AG09309 (cell line): ENCODE results near the gene MBP.

Experiments
- DNase-seq: peaks from one replicate; pipeline ENCODE4 v3.0.0-alpha.2; 2010; ENCODE audit warnings: low read depth
- H3K4me3 ChIP-seq: 2 replicates; pipeline ENCODE4 v1.5.1; 2011; ENCODE audit warnings: mild to moderate bottlenecking, low read depth, low read length, moderate library complexity; ENCODE audit not compliant: control insufficient read depth
- CTCF ChIP-seq: IDR thresholded peaks from 2 replicates; pipeline ENCODE4 v1.5.1; 2011; ENCODE audit warnings: mild to moderate bottlenecking, low read depth, low read length, inconsistent platforms; ENCODE audit not compliant: insufficient read depth, control insufficient read depth; ENCODE audit errors: missing control alignments

MBP gene

GRCh38 chr18:77162580-77162979, 30.0 kb upstream of the MBP start:
- DNase-seq, result no peak
- no peak for TF ChIP-seq CTCF
- no peak overlapping the region for H3K4me3 ChIP-seq

- no peak for DNase-seq
- no peak for TF ChIP-seq CTCF
- H3K4me3 ChIP-seq, result no peak overlapping the region
Observed at GRCh38 chr18:77161961-77162360, 29.4 kb upstream of the MBP start.

GRCh38 chr18:77161383-77161782, 28.8 kb upstream of the MBP start:
- TF ChIP-seq CTCF, result no peak
- no peak for DNase-seq
- H3K4me3 ChIP-seq, result no peak overlapping the region

GRCh38 chr18:77160515-77160914, 27.9 kb upstream of the MBP start:
- no peak overlapping the region for H3K4me3 ChIP-seq
- no peak for DNase-seq
- no peak for TF ChIP-seq CTCF

- H3K4me3 ChIP-seq, result no peak overlapping the region
- DNase-seq, result no peak
- no peak for TF ChIP-seq CTCF
Observed at GRCh38 chr18:77157312-77157711, 24.7 kb upstream of the MBP start.

GRCh38 chr18:77155031-77155430, 22.4 kb upstream of the MBP start:
- TF ChIP-seq CTCF, result no peak
- DNase-seq, result no peak
- H3K4me3 ChIP-seq, result no peak overlapping the region

GRCh38 chr18:77153404-77153803, 20.8 kb upstream of the MBP start:
- no peak for DNase-seq
- TF ChIP-seq CTCF, result no peak
- H3K4me3 ChIP-seq, result no peak overlapping the region
